Fibroblast of the aortic adventitia (primary cell): ENCODE data around the gene SLPI. TPM values are rescaled to one million over a fixed set of nuclear protein-coding genes. Genes with fewer than 3 reads are reported as not detected.
A peak's percentile ranks its signal among the peaks of the same experiment; 100 is the strongest.

Source experiments
- DNase-seq: peaks from one replicate; pipeline ENCODE4 v3.0.0-alpha.2; 2010; ENCODE audit warnings: low read depth
- H3K4me3 ChIP-seq: 2 replicates; pipeline ENCODE4 v1.5.1; 2011; ENCODE audit warnings: low read depth, mild to moderate bottlenecking, control low read depth, low read length, moderate library complexity
- total RNA-seq: library from RNA; depleted of rRNA; stranded (reverse); fragments of >200 nt; gene quantifications from 2 replicates; pipeline ENCODE4 v1.2.3, GENCODE V29; 2012; ENCODE audit warnings: low replicate concordance
- TF ChIP-seq, protein P1 (sequence below): IDR thresholded peaks from 2 replicates; pipeline ENCODE4 v1.5.1; 2011; ENCODE audit warnings: mild to moderate bottlenecking, low read length, control low read depth, inconsistent platforms; ENCODE audit not compliant: insufficient read depth

The SLPI gene
- total RNA-seq, 1 donor: 0.63 TPM

GRCh38 chr20:45289942-45290676, 35.7 kb upstream of the SLPI start:
- H3K4me3 ChIP-seq: no peak overlapping the region
- DNase-seq: no peak
- TF ChIP-seq, protein P1, sequence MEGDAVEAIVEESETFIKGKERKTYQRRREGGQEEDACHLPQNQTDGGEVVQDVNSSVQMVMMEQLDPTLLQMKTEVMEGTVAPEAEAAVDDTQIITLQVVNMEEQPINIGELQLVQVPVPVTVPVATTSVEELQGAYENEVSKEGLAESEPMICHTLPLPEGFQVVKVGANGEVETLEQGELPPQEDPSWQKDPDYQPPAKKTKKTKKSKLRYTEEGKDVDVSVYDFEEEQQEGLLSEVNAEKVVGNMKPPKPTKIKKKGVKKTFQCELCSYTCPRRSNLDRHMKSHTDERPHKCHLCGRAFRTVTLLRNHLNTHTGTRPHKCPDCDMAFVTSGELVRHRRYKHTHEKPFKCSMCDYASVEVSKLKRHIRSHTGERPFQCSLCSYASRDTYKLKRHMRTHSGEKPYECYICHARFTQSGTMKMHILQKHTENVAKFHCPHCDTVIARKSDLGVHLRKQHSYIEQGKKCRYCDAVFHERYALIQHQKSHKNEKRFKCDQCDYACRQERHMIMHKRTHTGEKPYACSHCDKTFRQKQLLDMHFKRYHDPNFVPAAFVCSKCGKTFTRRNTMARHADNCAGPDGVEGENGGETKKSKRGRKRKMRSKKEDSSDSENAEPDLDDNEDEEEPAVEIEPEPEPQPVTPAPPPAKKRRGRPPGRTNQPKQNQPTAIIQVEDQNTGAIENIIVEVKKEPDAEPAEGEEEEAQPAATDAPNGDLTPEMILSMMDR: no peak

- TF ChIP-seq, protein P1: no peak
- DNase-seq: no peak
- H3K4me3 ChIP-seq: no peak overlapping the region
Measured at GRCh38 chr20:45288860-45289259, 34.5 kb upstream of the SLPI start.

DNA sequence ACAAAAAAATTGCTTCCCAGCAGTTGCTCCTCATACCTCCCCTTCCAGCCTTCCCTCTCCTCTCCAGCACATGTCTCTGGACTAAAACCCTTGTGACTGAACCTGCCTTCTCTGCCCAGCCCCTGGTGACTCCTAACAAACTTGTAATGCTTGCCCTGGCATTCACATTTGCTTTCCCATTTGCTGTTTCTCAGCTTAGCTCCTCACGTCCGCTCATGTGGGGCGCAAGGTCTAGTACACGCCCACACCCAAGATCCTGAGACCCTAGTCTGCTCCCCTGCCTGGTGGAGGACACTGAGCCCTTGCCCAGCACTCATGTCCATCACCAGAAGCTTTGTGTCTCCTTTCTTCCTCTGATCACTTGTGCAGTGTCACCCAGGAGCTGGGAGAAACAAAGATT, 34.0 kb upstream of the SLPI start:
- DNase-seq: no peak
- H3K4me3 ChIP-seq: no peak overlapping the region
- TF ChIP-seq, protein P1: no peak

GRCh38 chr20:45283551-45284057, 29.2 kb upstream of the SLPI start:
- no peak overlapping the region for H3K4me3 ChIP-seq
- TF ChIP-seq, protein P1: no peak
- peak; percentile 23 for DNase-seq

DNA sequence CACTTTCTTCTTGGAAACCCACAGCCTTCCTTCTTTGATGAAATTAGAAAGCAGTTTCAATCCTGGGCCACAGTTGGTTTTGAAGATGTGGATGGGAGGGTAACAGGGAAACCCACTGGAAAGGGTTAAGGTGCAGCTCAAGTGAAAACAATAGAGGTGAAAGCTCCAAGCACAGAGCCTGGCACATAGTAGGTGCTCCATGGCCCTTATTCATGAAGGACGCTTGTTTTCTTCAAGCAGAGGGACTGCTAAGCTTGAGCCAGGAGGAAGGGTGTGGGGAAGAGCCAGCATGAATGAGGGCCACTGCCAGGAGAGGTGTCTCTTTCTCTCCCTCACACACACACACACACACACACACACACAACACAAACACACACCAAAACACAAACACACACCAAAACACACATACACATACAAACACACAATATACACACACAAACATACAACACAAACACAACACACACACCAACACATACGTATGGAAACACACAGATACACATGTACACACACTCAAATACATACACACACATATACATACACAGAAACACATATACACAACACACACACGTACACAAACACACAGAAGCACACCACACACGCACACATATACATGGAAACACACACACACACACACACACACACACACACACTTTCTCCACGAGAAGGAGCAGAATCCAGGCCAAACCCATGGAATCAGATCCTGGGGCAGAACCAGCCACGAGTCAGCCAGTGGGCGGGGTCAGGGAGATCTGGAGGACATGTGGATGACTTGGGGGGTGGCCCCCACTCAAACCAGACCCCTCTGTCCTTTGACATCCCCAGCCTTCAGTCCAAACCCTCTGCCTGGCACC, 28.6 kb upstream of the SLPI start:
- TF ChIP-seq, protein P1: no peak

GRCh38 chr20:45279992-45280391, 25.6 kb upstream of the SLPI start:
- TF ChIP-seq, protein P1: no peak

More for the DNA sequence above, 28.6 kb upstream of the SLPI start:
- DNase-seq: no peak
- H3K4me3 ChIP-seq: no peak overlapping the region

More at GRCh38 chr20:45279992-45280391, 25.6 kb upstream of the SLPI start:
- H3K4me3 ChIP-seq: no peak overlapping the region
- DNase-seq: no peak
